Central memory CD4-positive, alpha-beta T cell (primary cell): ENCODE data around the gene GIMAP6.
"Not testable (repeated sequence)": the region's sequence is repeated elsewhere in the genome, so short reads cannot be mapped to it uniquely, and the experiment has no call there.

Experiments
- DNase-seq: peaks from one replicate; pipeline ENCODE4 v3.0.0; 2022

GIMAP6 gene

DNA sequence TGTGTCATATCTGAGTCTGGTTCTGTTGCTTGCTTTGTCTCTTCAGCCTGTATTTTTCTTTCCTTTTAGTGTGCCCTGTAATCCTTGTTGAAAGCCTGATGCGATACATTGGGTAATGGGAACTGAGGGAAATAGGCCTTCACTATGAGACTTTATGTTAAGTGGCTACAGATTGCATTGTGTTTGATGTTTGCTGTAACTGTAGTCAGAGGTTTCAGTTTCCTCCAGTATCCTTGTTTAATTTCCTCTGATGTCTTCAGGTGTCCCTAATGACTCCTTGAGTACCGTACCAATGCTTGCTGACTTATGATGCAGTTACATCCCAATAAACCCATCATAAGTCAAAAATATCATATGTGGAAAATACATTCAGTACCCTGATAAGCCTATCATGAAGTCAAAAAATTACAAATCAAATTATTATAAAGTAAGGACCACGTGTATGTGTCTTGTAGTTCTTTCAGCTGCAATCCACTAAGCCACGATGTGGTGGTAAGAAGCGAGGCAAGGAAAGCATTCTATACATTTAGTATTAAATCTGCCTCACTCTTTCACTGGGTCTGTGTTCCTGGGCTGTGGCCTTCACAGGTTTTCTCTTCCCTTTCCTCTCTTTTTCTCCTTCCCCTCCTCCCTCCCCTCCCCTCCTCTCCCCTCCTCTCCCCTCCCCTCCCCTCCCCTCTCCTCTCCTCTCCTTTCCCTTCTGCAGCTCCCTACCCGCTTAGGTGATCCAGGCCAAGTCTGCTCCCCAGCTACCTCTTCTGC lies 13.3 kb upstream of the GIMAP6 start:
- no peak for DNase-seq

DNA sequence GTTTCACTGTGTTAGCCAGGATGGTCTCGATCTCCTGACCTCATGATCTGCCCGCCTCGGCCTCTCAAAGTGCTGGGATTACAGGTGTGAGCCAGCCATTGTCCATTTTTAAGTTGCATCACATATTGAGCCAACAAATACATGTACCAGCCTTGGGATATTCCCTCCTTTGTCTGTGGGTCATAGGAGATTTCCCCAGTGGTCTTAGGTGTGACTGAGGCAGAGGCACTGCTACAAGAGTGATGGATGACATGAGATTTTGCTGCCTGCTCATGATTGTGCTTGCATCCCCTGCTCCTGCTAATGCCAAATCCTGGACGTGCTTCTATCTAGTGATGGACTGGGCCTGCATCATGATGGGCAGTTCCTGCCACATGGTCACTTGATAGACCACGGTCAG lies 10.7 kb upstream of the GIMAP6 start:
- DNase-seq = no peak

DNA sequence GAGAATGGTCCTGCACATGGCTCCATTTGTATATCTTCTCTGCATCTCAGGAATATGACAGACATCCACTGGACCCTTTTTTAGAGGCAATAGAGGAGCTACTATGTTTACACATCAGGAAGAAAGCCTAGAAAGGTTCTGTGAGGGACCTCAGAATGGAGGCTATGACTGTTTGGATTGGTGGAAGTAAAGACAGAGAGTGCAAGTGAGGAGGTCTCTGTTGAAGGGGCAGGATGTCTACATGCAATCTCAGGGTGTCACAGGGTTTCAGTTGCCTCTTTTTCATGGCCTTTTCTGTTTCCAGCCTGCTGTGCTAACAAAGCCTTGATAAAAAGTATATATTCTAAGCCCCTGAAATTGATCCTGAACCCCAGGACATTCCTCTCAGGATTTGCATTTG lies 9.7 kb upstream of the GIMAP6 start:
- DNase-seq = no peak

DNA sequence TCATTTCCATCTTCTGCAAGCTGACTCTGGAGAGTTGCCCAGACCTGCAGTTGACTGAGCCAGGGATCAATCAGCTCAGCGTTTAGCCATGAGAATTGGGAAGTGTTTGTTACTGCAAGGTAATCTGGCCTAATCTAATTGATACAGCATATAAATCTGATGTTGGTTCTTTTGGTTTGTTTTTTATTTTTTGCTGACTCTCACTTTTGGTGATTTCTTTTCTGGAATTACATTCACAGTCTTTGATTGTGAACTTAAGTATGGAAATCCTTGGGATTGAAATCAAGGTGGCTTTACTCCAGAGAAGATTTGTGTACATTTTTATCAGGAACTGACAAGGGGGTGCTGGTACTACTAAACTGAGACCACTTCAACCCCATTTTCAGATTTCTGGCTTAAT lies 1.7 kb upstream of the GIMAP6 start:
- DNase-seq = no peak

DNA sequence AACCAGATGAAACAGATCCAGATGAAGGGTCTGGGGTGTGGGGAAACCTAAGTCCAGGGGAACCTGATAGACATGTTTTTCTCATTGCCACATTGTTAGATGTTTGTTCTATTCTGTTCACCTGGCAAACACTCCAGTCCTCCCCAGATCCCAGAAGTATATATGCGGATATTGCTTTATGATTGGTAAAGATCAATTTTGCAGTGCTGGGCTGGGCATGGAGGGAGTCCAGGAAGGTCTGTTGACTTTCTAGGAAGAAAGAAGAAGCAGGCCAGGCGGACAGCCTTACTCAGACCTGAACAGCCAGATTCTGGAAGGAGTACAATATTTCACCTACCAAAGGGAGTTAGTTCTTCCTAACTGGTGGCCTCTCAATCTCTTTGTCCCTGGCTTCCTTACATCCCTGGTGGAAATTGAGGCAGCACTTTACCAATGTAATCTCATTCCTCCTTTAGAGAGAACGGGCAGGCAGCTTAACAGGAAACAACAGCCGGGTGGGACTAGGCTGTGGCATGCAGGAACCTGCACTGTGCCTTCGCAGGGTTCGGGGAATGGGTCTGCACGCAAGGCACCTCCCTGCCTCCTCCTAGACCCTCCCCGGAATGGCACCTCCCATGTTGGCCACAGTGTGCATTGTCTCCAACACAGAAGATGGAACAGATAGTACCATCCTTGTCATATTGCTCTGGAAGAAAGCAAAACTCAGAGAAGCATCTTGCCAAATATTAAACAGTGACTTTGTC lies 930 bp downstream of the GIMAP6 start:
- peak; percentile 33 for DNase-seq

DNA sequence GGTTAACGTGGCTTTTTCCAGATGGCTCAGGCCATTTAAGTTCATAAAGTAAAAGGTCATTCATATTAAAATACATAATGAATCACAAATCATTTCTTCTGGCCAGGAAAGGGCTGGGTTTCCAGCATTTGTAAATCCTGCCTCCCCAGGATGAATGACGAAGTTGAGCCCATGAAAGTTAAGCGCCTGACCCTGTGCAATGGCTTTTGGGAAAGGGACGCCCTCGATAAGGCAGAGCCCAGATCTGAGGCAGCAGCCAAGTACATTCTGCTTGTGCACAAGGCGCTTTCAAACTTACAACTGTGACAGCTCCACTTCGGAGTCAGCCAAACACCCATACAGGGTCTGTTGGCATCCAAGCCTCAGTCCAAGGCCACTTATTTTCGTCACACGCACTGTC lies 2.8 kb downstream of the GIMAP6 start:
- no peak for DNase-seq

DNA sequence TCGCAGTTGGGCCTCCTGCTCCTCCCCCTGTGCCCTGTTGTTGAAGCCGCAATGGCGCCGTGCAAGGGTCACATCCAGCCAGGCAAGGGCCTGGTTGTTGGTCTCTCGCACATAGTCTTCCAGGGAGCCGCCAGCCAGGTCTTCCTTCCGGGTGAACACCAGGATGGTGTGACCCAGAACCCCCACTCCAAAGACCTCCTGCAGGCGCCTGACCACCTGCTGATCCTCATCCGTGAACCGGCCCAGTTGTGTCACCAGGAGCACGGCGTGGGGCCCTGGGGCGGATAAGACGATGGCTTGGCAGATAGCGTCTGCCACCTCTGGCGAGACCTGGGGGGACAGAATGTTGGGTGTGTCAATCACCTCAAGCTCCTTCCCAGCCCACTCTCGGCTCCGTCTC lies 4.2 kb downstream of the GIMAP6 start:
- DNase-seq = no peak

DNA sequence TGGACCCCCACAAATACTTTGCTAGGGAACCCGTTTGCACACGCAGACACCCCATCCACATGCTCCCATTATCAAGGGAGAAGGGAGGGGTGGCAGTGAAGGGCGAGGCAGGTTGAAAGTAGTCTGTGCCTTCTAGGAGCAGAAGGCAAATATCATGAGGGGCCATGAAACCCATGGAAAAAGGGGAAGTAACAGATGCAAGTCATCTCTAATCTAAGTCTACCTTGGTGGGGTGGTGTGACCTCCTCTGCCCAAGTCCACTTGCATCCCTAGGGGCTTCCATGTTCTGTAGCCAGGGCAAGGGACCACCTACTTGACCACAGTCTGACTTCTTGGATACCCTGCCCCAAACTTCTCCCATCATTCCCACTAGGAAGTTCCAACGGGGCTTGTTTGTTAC lies 5.5 kb downstream of the GIMAP6 start:
- no peak for DNase-seq

DNA sequence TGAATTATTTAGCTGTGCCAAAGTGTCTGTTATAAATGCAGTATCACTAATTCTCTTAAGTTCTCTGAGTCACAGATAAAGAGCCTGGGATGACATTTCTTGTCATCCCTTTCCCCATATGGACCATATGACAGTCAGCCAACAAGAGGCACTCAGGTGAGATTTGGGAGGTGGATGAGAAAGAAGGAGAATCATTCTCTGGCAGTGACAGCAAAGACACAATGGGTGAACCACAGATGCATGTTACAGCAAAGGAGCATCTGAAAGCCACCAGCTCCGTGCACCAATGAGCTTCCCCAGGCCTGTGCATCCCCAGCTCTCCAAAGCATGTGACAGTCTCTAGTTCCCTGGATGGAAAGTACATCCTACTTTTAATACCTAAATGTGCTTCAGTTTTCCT lies 10.8 kb downstream of the GIMAP6 start:
- no peak for DNase-seq

DNA sequence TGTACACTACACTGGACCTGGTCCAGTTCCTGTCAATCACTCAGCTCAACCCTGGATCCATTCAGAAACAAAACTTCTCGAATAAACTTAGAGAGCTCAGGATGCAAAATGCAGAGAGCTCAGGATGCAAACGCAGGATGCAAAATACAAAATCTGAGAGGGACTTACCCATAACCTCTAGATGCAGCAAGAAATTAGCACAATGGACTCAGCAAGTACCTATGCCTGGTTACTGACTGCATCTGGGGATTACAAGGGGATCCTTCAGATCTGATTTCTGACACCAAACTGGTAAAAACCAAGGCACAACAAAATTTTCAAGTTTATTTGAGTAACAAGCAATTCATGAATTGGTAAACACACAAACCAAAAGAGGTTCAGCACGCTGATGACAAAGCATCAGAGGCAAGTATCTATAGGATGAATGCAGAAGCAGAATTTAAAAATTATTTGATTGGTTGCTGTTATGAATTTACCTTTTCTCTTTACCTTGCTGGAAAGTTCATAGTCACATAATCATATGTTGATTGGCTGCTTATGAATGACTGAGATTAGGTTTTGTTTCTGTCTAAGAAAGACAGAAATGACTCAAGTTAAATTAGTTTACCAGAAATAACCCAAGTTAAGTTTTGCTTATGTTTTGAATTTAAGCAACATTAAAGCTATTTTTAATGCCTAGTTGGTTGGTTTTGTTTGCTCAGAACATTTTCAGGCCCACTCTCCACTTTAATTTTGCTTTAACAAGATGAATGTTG lies 11.4 kb downstream of the GIMAP6 start:
- no peak for DNase-seq

DNA sequence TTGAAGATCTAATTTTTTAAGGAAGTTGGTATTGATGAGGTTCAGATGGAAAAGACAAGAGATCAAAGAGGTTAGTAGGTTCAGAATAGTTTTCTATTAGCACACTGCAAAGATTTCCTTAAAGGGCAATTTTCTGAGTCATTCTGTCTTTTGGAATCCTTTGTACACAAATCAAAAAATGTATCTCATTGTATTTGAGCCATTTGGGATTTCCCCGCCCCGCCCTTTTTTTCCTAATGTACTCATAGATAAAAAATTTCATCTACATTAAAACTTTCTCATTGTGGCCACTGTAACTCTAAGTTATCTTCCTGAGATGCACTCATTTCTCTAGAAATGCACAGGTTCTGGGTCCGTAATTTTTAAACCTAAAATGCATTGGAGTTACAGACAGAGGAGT lies 12.1 kb downstream of the GIMAP6 start:
- no peak for DNase-seq

DNA sequence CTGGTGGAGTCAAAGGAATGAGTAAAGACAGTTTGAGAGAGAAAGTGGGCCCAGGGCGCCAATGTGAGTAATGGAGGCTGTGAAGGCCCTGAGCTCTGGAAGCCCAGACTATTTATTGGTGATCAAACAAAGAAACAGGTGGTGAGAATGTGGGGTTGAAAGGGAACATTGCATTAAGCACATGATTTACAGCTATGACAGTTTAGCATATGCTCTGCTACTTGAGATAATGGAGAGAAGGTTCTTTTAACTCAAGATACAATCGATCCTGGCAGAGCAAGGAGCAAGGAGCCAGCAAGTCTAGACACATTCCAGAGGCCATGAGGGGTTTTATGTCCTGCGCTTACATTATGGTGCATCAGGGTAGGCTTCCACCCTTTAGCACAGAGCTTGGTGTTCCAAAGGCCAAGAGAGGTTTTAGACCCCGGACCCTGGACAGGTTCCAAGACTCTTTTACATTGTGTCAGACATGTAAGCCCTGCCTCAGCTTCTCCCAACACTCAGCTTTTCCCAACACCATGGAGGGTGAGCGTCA lies 16.9 kb downstream of the GIMAP6 start:
- not testable (repeated sequence) for DNase-seq

DNA sequence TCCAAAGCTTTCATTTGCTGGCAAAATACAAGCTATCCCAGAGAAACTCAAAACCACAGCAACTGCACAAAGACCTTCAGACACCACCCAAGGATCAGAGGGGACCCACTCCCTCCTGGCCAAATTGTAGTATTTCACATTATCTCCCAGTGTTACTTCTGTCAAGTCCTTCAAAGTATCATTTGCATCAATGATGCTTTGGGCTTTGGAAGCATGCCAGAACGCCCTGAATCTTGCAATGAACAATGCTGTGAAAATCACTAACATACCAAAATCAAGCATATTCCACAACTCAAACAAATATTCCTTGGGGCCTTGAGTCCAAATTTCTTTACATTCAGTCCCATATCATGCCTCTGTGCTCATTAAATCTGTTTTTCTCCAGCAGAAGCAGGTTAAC lies 17.8 kb downstream of the GIMAP6 start:
- not testable (repeated sequence) for DNase-seq

DNA sequence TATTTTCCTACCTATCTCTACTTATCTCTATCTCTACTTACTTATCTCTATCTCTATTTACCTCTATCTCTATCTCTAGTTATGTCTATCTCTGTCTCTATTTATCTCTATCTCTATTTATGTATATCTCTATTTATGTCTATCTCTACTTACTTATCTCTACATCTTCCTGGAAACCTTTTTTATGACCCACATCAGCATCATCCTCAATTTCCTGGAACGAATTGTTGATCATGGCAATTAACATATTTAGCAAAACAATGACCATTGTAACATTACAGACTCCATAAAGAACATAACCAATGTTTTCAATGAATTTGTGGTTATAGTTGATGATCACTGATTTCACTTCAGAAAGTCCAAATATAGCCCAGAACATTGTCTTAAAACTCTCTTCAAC lies 18.3 kb downstream of the GIMAP6 start:
- no peak for DNase-seq

DNA sequence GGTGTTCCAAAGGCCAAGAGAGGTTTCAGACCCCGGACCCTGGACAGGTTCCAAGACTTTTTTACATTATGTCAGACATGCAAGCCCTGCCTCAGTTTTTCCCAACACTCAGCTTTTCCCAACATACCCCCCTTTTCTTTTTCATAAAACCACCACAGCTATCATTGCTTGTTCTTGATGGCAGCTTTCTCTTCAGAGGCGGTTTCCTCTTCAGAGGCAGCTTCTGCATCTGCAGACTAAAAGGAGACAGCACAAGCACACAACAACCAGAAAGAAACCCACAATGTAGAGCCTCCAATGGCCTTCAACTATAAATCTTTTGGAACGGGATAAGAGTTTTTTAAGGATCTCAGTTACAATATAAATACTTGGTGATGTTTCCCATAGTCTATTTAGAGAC lies 19.3 kb downstream of the GIMAP6 start:
- DNase-seq = no peak

DNA sequence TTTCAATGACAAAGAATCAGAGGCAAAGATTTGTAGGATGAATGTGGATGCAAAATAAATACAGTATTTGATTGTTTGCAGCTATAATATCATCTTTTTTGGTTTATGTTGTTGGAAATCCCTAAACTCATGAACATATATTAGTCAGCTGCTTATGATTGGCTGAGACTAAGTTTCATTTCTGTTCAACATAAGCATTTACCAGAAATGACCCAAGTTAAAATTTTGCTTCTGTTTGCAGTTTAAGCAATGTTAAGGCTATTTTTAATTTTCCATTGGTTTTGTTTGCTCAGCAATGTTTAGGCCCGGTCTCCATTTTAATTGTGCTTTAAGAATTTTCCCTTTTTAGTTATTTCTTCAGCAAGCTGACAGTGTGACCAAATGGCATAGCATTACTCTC lies 22.0 kb downstream of the GIMAP6 start:
- DNase-seq = no peak

DNA sequence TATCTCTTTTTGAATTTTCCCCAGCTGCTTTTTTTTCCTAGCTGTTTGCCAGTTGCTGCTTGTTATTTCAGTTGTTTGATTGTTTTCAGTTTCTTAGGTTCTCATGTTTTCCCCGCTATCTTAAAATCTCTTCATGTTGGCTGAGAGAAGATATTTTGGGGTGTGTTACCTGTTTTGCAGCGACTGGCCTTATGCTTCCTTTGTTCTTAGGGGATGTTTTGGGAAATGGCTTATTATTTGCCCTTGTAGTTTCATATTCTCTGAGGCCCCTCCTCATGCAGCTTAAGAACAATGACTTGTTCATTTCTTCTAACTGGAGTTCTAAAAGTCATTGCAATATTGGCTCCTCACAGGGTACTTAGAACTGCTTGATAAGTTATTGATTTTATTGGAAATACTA lies 28.6 kb downstream of the GIMAP6 start:
- DNase-seq = peak; percentile 38

DNA sequence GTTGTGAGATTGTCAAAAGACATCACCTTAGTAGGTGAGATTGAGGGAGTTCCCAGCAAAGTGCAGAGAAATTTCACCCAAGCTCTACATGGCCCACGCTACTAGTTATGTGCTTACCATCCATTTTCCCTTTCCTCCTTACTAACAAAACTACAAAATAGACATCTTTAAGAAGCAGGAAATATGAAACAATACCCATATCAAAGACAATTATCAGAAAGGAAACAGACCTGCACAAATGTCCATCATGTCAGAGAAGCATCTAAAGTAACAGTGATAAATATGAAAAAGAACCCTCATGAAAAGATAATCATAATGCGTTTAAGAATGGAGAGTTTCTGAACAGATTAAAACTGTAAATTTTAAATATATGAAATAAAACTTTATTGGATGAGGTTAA lies 36.8 kb downstream of the GIMAP6 start:
- DNase-seq = no peak

DNA sequence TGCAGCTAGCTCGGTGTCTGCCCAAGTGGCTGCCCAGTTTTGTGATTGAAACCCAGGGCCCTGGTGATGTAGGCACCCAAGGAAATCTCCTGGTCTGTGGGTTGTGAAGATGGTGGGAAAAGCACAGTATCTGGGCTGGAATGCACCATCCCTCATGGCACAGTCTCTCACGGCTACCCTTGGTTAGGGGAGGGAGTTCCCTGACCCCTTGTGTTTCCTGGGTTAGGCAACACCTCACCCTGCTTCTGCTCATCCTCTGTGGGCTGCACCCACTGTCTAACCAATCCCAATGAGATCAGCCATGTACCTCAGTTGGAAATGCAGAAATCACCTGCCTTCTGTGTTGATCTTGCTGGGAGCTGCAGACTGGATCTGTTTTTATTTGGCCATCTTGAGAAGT lies 37.4 kb downstream of the GIMAP6 start:
- no peak for DNase-seq

DNA sequence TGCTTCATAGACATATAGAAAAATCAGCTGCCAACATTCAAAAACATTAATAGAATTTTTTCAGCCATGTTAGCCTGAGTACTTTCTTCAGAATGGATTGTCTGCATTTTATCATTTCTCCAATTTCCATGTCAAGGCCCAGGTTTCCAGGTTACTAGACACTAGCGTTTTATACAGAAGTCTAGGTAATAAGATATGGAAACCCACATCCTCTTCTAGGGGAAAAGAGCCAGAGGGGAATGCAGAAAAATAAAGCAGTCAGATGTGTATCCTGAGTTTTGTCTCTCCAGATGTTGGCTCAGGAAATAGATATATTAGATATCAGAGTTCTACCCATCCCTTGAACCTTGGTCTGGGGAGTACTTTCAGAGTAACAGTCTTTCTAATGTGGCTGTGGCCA lies 44.6 kb downstream of the GIMAP6 start:
- no peak for DNase-seq

DNA sequence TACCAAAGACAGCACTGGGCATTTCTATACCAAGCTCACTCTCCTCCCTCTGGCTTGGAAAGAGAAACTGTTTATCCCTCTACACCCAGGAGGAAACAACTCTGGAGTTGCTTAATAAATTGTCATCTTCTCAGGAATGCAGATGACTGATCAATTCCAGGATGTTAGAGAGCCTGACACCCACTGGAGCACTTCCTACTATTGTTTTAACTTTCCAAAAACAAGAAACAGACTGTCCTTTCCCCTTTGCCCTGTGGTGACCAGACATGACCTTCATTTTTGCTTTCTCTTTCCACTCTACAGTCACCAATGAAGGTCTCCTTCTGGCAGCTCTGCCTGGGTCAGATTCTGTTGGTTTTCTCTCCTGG lies 45.4 kb downstream of the GIMAP6 start:
- DNase-seq = no peak

DNA sequence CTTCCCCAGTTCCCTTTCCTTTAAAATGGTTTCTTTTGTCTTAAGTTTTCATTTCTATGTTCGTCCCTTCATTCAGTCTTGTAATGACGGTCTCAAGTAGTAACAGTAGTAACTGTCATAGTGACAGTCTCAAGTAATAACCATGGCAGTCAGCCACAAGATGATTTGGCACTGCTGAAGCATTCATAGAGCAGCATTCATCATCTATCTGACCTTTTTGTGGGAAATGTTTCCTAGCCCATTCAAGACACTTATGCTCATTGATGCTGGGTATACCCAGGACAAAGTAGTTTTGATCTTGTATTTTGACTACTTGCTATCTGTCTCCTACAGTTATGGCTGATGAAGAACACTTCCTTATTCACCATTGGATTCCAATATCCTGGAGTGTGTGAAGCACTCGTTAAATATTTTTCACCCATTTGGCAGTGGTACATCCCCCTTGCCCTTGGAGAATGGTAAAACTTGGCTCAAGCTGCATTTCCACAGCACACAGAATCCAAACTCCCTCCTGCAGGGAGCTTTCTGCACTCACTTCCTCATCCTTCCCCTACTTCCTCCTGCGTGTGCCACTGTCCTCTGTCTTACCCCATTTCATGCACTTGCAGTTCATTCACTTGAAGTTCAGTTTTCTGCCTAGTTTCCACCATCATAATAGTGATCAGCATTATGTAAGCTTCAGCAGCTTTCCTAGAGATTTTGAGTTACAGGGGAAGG lies 46.0 kb downstream of the GIMAP6 start:
- DNase-seq = no peak

DNA sequence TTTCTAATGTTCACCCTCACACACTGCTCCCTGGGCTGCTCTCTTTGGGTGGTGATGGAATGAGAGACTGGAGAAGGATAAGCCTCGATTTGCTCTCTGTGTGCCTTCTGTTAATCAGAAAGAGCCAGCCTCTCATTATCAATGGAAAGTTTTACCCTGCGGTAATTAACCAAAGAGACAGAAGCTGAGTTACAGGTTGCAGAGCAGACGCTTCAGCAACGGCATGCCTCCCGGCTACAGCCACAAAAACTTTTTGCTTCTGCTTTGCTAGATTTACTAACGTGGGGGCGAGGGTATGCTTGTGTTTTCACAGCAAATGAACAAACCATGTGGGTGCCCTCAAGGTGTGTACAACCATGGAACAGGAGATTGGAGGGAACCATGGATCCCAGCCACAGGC lies 47.0 kb downstream of the GIMAP6 start:
- DNase-seq = no peak
